ENCODE results near the gene LRIT1. TPM values are rescaled to one million over a fixed set of nuclear protein-coding genes. Genes with fewer than 3 reads are reported as not detected.

The LRIT1 gene
- polyA plus RNA-seq, 2 of the 4 experiments (the other 2 are of a cell fraction), result not detected

- WGBS (ENCODE audit: missing lambda C conversion rate), result 73% methylated on average over 27 of the region's 43 CpGs
- Histone ChIP-seq H3K4me2 (peak overlapping the region; percentile 96), H3K27ac (no peak overlapping the region), H3K4me1 (peaks cover 4% of the 10 kb centered on the region; the same call in 1 of the 3 replicates), H3K9me3 (no peaks in the 10 kb centered on the region), H3K4me3 (no peak overlapping the region; the same call in 2 of the 3 replicates)
- TF ChIP-seq CHD4 (IDR thresholded peaks at IDR 0.05; ENCODE audit: borderline replicate concordance) (no peak), SREBF2 (IDR thresholded peaks at IDR 0.05) (no peak), JUN (IDR thresholded peaks at IDR 0.05) (no peak), CEBPB (IDR thresholded peaks at IDR 0.05) (no peak), HOXA7 (CRISPR knock-in tag; IDR thresholded peaks at IDR 0.05) (no peak), PHF8 (IDR thresholded peaks at IDR 0.05; ENCODE audit: borderline replicate concordance, low read depth) (no peak), EP300 (IDR thresholded peaks at IDR 0.05) (no peak), HOXB13 (CRISPR knock-in tag; IDR thresholded peaks at IDR 0.05; ENCODE audit: low read depth) (no peak), NPAS2 (CRISPR knock-in tag; IDR thresholded peaks at IDR 0.05; ENCODE audit: borderline replicate concordance) (no peak), MAX (IDR thresholded peaks at IDR 0.05) (no peak), BCL3 (IDR thresholded peaks at IDR 0.05) (no peak)
- DNase-seq (ENCODE audit: low read depth in 1 of 2, low spot score in 1 of 2) (no peak), ATAC-seq (no peak), FAIRE-seq (no peak)
- CTCF ChIA-PET, result interaction anchor here (0.7 to 1.9 kb wide), 2 partner anchors 10 kb away, joined by 4 to 5 read pairs; no protein-coding TSS in a partner anchor
- POLR2A ChIA-PET, result no interaction called here
Measured at GRCh38 chr10:84195044-84195830, 46.1 kb downstream of the LRIT1 start.

- POLR2A ChIA-PET, result no interaction called here
- peak; percentile 30 to 56; a peak in 4 of 6 replicates for ATAC-seq
- peak within 1 kb of the TSS; percentile 96 for H3K4me2 ChIP-seq
Measured at GRCh38 chr10:84194424-84195043, 46.8 kb downstream of the LRIT1 start, which contains the start of gene CDHR1. CDHR1 (plus strand) TSS chr10:84194537; CDS start chr10:84194761, 224 bp downstream.

More at GRCh38 chr10:84194424-84195043, 46.8 kb downstream of the LRIT1 start, which contains the start of gene CDHR1:
- FAIRE-seq (no peak), DNase-seq (ENCODE audit: low read depth in 1 of 2, low spot score in 1 of 2) (peak in 1 of 2 experiments; percentile 25)
- Histone ChIP-seq H3K27ac (peak within 1 kb of the TSS in 1 of 2 experiments; percentile 73; a peak in 3 of 6 replicates), H3K4me1 (peaks cover 4% of the 10 kb centered on the region; the same call in 1 of the 3 replicates), H3K4me3 (peak within 1 kb of the TSS; percentile 50), H3K9me3 (no peaks in the 10 kb centered on the region)
- CTCF ChIA-PET, result interaction anchor here (0.7 to 1.9 kb wide), 3 partner anchors 9 to 18 kb away, joined by 3 to 5 read pairs (median 4); no protein-coding TSS in a partner anchor
- WGBS (ENCODE audit: missing lambda C conversion rate), result 0% methylated on average over 2 of the region's 61 CpGs
- TF ChIP-seq ATOH8 (CRISPR knock-in tag; IDR thresholded peaks at IDR 0.05; ENCODE audit: low read depth) (no peak), NFE2L2 (conservative IDR thresholded peaks at IDR 0.05; ENCODE audit: low read length) (no peak), PHF8 (IDR thresholded peaks at IDR 0.05; ENCODE audit: borderline replicate concordance, low read depth) (no peak), ELK1 (IDR thresholded peaks at IDR 0.05; ENCODE audit: low read depth, low read length) (no peak), E2F6 (IDR thresholded peaks at IDR 0.05; ENCODE audit: borderline replicate concordance, low read depth) (no peak), CTCF (IDR thresholded peaks at IDR 0.05) (no peak), RAD21 (conservative IDR thresholded peaks at IDR 0.05 in 1 of 2, IDR thresholded peaks at IDR 0.05 in 1 of 2) (no peak), HOXA7 (CRISPR knock-in tag; IDR thresholded peaks at IDR 0.05) (no peak), RARB (CRISPR knock-in tag; IDR thresholded peaks at IDR 0.05) (no peak), ZNF302 (CRISPR knock-in tag; IDR thresholded peaks at IDR 0.05) (no peak), HOXB5 (CRISPR knock-in tag; IDR thresholded peaks at IDR 0.05) (no peak), JUNB (IDR thresholded peaks at IDR 0.05) (no peak)

All from A549 (cell line).